Glutamatergic neuron (in vitro differentiated cells): ENCODE data around the gene TXNDC15. TPM values are rescaled to one million over a fixed set of nuclear protein-coding genes. Genes with fewer than 3 reads are reported as not detected.
"Not testable (repeated sequence)": the region's sequence is repeated elsewhere in the genome, so short reads cannot be mapped to it uniquely, and the experiment has no call there.

Source experiments
- DNase-seq: peaks from one replicate; pipeline ENCODE4 v3.0.0; 2022
- H3K27ac Mint-ChIP-seq: one replicate; pipeline ENCODE4 v1.8.0; 2020; ENCODE audit warnings: mild to moderate bottlenecking, mixed read lengths, inconsistent platforms; ENCODE audit not compliant: unreplicated experiment
- H3K27me3 Mint-ChIP-seq: one replicate; pipeline ENCODE4 v1.8.0; 2020; ENCODE audit warnings: mild to moderate bottlenecking, moderate library complexity, mixed read lengths, inconsistent platforms; ENCODE audit not compliant: unreplicated experiment
- H3K36me3 Mint-ChIP-seq: one replicate; pipeline ENCODE4 v1.8.0; 2020; ENCODE audit warnings: mild to moderate bottlenecking, mixed read lengths, inconsistent platforms; ENCODE audit not compliant: unreplicated experiment
- H3K4me1 Mint-ChIP-seq: one replicate; pipeline ENCODE4 v1.8.0; 2020; ENCODE audit warnings: mild to moderate bottlenecking, low read depth, mixed read lengths, inconsistent platforms; ENCODE audit not compliant: unreplicated experiment
- H3K4me3 Mint-ChIP-seq: one replicate; pipeline ENCODE4 v1.8.0; 2020; ENCODE audit warnings: mild to moderate bottlenecking, mixed read lengths, inconsistent platforms; ENCODE audit not compliant: unreplicated experiment
- H3K9me3 Mint-ChIP-seq: one replicate; pipeline ENCODE4 v1.8.0; 2020; ENCODE audit warnings: mild to moderate bottlenecking, moderate library complexity, mixed read lengths, inconsistent platforms; ENCODE audit not compliant: unreplicated experiment
- total RNA-seq: library from RNA; stranded (reverse); fragmentation: NEBNext Ultra II Directional; extraction: Animal tissue kit (Norgen Biotek cat#: 25700); gene quantifications from one replicate; pipeline ENCODE4 v1.2.1, GENCODE V29; 2021; ENCODE audit not compliant: unreplicated experiment
- TF ChIP-seq, protein P1 (sequence below): fragments of 200-600 bp; sonication (generic); IDR thresholded peaks from one replicate; pipeline ENCODE4 v1.5.0; 2021; ENCODE audit not compliant: partially characterized antibody, unreplicated experiment

TXNDC15 gene
- total RNA-seq, 1 donor from 2014 or later, result 57.5 TPM

DNA sequence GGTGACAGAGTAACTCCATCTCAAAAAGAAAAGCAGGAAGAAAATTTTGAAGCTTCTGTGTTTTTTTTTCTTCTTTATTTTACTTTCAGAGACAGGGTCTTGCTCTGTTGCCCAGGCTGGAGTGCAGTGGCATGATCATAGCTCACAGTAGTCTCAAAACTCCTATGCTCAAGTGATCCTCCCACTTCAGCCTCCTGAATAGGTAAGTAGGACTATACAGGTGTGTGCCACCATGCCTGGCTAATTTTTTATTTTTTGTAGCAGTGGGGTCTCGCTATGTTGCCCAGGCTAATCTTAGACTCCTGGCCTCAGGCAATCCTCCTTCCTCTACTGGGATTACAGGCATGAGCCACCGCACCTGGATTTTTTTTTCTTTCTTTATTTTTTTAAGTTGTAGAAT lies 38.5 kb upstream of the TXNDC15 start:
- H3K4me1 Mint-ChIP-seq, result no peaks in the 10 kb centered on the region
- no peak for DNase-seq
- TF ChIP-seq, protein P1, sequence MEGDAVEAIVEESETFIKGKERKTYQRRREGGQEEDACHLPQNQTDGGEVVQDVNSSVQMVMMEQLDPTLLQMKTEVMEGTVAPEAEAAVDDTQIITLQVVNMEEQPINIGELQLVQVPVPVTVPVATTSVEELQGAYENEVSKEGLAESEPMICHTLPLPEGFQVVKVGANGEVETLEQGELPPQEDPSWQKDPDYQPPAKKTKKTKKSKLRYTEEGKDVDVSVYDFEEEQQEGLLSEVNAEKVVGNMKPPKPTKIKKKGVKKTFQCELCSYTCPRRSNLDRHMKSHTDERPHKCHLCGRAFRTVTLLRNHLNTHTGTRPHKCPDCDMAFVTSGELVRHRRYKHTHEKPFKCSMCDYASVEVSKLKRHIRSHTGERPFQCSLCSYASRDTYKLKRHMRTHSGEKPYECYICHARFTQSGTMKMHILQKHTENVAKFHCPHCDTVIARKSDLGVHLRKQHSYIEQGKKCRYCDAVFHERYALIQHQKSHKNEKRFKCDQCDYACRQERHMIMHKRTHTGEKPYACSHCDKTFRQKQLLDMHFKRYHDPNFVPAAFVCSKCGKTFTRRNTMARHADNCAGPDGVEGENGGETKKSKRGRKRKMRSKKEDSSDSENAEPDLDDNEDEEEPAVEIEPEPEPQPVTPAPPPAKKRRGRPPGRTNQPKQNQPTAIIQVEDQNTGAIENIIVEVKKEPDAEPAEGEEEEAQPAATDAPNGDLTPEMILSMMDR, result no peak
- no peaks in the 10 kb centered on the region for H3K36me3 Mint-ChIP-seq
- no peaks in the 10 kb centered on the region for H3K27me3 Mint-ChIP-seq
- no peaks in the 10 kb centered on the region for H3K9me3 Mint-ChIP-seq
- no peak overlapping the region for H3K27ac Mint-ChIP-seq
- no peak overlapping the region for H3K4me3 Mint-ChIP-seq

DNA sequence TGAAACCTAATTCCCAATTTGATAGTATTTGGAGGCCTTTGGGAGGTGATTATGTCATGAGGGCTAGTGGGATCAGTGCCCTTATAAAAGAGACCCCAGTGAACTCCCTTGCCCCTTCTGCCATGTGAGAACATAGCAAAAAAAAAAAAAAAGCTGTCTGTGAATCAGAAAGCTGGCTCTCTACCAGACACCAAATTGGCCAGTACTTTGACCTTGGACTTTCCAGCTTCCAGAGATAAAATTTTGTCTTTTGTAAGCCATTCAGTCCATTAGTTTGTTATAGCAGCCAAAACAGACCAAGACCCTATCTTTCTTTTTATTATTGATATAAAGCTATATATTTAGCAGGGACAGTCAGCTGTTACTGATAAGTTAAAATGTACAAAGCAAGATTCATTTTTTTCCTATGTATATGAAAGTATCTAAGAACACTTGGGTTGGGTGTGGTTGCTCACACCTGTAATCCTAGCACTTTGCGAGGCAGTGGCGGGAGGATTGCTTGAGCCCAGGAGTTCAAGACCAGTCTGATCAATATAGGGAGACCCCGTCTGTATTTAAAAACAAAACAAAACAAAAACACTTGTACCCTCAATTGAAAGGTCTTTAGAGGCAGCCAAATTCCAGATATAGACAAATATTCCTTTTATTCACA lies 36.5 kb upstream of the TXNDC15 start:
- H3K27me3 Mint-ChIP-seq, result no peaks in the 10 kb centered on the region
- TF ChIP-seq, protein P1, result no peak
- H3K4me3 Mint-ChIP-seq, result no peak overlapping the region
- no peak overlapping the region for H3K27ac Mint-ChIP-seq
- H3K36me3 Mint-ChIP-seq, result no peaks in the 10 kb centered on the region
- DNase-seq, result no peak
- H3K9me3 Mint-ChIP-seq, result no peaks in the 10 kb centered on the region
- no peaks in the 10 kb centered on the region for H3K4me1 Mint-ChIP-seq

DNA sequence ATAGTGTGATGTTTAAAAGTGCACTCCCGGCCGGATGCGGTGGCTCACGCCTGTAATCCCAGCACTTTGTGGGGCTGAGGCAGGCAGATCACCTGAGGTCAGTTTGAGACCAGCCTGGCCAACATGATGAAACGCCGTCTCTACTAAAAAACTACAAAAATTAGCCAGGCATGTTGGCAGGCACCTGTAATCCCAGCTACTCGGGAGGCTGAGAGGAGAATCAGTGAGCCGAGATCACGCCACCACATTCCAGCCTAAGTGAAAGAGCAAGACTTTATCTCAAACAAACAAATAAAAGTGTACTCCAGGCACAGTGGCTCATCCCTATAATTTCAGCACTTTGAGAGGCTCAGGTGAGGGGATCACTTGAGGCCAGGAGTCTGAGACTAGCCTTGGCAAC lies 35.8 kb upstream of the TXNDC15 start:
- not testable (repeated sequence) for H3K36me3 Mint-ChIP-seq, H3K4me1 Mint-ChIP-seq, H3K27ac Mint-ChIP-seq, H3K9me3 Mint-ChIP-seq, H3K27me3 Mint-ChIP-seq, H3K4me3 Mint-ChIP-seq, DNase-seq

DNA sequence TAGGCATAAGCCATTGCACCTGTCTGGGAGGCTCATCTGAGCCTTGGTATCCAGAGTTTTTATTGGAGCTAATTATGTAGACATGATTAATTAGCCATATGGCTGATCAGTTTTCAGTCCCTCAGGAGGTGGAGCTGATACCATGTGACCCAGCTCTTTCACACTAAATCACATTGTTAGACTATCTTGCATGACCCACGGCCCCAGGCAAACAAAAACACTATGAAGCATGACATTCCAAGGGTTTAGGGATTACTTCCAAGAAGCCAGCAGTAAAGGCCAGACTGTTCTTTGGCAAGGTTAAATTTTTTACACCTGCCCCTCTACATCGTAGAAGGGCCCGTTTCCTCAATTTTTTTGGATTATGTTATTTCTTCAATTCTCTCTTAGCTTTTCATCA lies 33.4 kb upstream of the TXNDC15 start:
- DNase-seq, result no peak
- Mint-ChIP-seq H3K36me3 (no peaks in the 10 kb centered on the region), H3K4me1 (peaks cover 5% of the 10 kb centered on the region), H3K9me3 (no peaks in the 10 kb centered on the region), H3K4me3 (no peak overlapping the region), H3K27me3 (peaks cover 3% of the 10 kb centered on the region), H3K27ac (no peak overlapping the region)
- TF ChIP-seq, protein P1, result no peak

DNA sequence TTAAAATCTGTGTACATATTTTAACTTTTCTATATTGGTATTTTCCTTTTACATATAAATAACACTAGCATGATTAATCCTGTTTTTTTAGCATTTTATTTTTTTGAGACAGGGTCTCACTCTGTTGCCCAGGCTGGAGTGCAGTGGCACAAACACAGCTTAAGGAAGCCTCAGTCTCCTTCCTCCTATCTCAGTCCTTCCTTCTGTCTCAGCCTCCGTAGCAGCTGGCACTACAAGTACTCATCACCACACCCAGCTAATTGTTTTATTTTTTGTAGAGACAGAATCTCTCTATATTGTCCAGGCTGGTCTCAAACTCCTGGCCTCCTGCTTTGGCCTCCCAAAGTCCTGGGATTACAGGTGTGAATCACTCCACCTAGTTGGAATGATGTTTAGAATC lies 29.9 kb upstream of the TXNDC15 start:
- peaks cover 6% of the 10 kb centered on the region for H3K4me1 Mint-ChIP-seq
- H3K9me3 Mint-ChIP-seq, result peaks cover 6% of the 10 kb centered on the region
- no peak overlapping the region for H3K4me3 Mint-ChIP-seq
- TF ChIP-seq, protein P1, result no peak
- DNase-seq, result no peak
- peaks cover 5% of the 10 kb centered on the region for H3K36me3 Mint-ChIP-seq
- peaks cover 6% of the 10 kb centered on the region for H3K27me3 Mint-ChIP-seq
- no peak overlapping the region for H3K27ac Mint-ChIP-seq
